Ovary (tissue), 9 donors: Measurements from ENCODE around the gene PTH. TPM values are rescaled to one million over a fixed set of nuclear protein-coding genes. Genes with fewer than 3 reads are reported as not detected.

ENCODE experiments used
- DNase-seq, 5 donors: peaks; one replicate each; pipeline ENCODE4 v3.0.0-alpha.2; 2019 to 2020
- H3K27ac ChIP-seq, 2 donors: fragments of 200-600 bp; one replicate each; pipeline versions ENCODE4 v1.5.1 to v1.8.0; 2019 to 2022
- H3K27me3 ChIP-seq: fragments of 200-600 bp; one replicate; pipeline ENCODE4 v1.8.0; 2022
- H3K36me3 ChIP-seq: fragments of 200-600 bp; sonication (generic); one replicate; pipeline ENCODE4 v1.5.1; 2019
- H3K4me1 ChIP-seq: one replicate; pipeline ENCODE4 v1.8.1; 2013; ENCODE audit warnings: mild to moderate bottlenecking, moderate library complexity; ENCODE audit not compliant: insufficient read depth
- H3K4me3 ChIP-seq: fragments of 200-600 bp; sonication (generic); one replicate; pipeline ENCODE4 v1.5.1; 2017
- H3K9me3 ChIP-seq, 2 donors: fragments of 200-600 bp in 1 of 2; sonication (generic) in 1 of 2; one replicate each; pipeline versions ENCODE4 v1.5.1 to v1.8.1; 2013 to 2019; ENCODE audit warnings: mild to moderate bottlenecking in 1 of 2, moderate library complexity in 1 of 2
- EP300 ChIP-seq: sonication (generic); formaldehyde crosslinking; IDR thresholded peaks from one replicate; pipeline ENCODE4 v1.6.1; 2017; ENCODE audit warnings: antibody characterized with exemption
- POLR2A ChIP-seq: fragments of 450-650 bp; IDR thresholded peaks from one replicate; pipeline ENCODE4 v1.6.1; 2017; ENCODE audit warnings: antibody characterized with exemption, mild to moderate bottlenecking, moderate library complexity
- WGBS, 3 donors: extraction: QIAGEN DNeasy Blood & Tissue Kit in 1 of 3; methylation state at CpG; one replicate each; pipeline versions ENCODE4 v1.1.5 to v1.1.7; 2013 to 2017; 5-methylcytosine and 5-hydroxymethylcytosine counted together
- intact Hi-C, 4 donors: fragments of 100-400 bp; cut with DNase I; formaldehyde crosslinking; loops; one replicate each; pipeline versions ENCODE4 v1.11.0 to v1.15.1; 2022 to 2023
- polyA plus RNA-seq, 2 donors: library from polyadenylated mRNA; stranded (reverse); fragments of 200-250 nt in 1 of 2; fragments of 350-450 nt in 1 of 2; fragmentation: Illumina TruSeq in 1 of 2; extraction: RNeasy Lipid Tissue Mini Kit (QIAGEN cat#74804) in 1 of 2; gene quantifications; one replicate each; pipeline ENCODE4 v1.2.3, GENCODE V29; 2013 to 2014
- total RNA-seq, 7 donors: library from RNA; depleted of rRNA in 2 of 7; stranded (reverse); fragments of >200 nt in 2 of 7; fragmentation: NEBNext Ultra II Directional in 3 of 7; extraction: Animal tissue kit (Norgen Biotek cat#: 25700) in 3 of 7; gene quantifications; one replicate each; pipeline versions ENCODE4 v1.1.0 to v1.2.4, GENCODE V29; 2016 to 2023
- TF ChIP-seq, protein P1 (sequence below), 3 donors: fragments of 450-650 bp in 2 of 3; fragments of 200-600 bp in 1 of 3; IDR thresholded peaks; one replicate each; pipeline versions ENCODE4 v1.5.1 to v1.8.0; 2016 to 2022; ENCODE audit warnings: antibody characterized with exemption in 3 of 3, mild to moderate bottlenecking in 1 of 3
- donor health status: DM: no; HTN: no; CAD: no; lungs with moderate emphysema.
- donor health status: DM: no; HTN: no; CAD: no.
- donor health status: Bipolar disorder and iron deficiency.
- donor health status: DM: yes; HTN: yes; CAD: no.
- donor health status: DM: no; HTN: no; CAD: no.
- donor health status: DM: yes; HTN: yes; CAD: no.

PTH gene
- total and polyA plus RNA-seq, 9 donors, result not detected

GRCh38 chr11:13475091-13475490 is 20.7 kb downstream of the PTH start:
- Histone ChIP-seq H3K4me1 (no peaks in the 10 kb centered on the region), H3K9me3 (no peaks in the 10 kb centered on the region), H3K27me3 (no peaks in the 10 kb centered on the region), H3K27ac (no peak overlapping the region), H3K36me3 (no peaks in the 10 kb centered on the region), H3K4me3 (no peak overlapping the region)
- no peak for TF ChIP-seq EP300
- TF ChIP-seq POLR2A, result no peak
- TF ChIP-seq, protein P1, sequence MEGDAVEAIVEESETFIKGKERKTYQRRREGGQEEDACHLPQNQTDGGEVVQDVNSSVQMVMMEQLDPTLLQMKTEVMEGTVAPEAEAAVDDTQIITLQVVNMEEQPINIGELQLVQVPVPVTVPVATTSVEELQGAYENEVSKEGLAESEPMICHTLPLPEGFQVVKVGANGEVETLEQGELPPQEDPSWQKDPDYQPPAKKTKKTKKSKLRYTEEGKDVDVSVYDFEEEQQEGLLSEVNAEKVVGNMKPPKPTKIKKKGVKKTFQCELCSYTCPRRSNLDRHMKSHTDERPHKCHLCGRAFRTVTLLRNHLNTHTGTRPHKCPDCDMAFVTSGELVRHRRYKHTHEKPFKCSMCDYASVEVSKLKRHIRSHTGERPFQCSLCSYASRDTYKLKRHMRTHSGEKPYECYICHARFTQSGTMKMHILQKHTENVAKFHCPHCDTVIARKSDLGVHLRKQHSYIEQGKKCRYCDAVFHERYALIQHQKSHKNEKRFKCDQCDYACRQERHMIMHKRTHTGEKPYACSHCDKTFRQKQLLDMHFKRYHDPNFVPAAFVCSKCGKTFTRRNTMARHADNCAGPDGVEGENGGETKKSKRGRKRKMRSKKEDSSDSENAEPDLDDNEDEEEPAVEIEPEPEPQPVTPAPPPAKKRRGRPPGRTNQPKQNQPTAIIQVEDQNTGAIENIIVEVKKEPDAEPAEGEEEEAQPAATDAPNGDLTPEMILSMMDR (IDR thresholded peaks at IDR 0.05), result no peak
- intact Hi-C loops, result no loop called here
- 69 to 77% (median 74%) methylated on average over 3 of the region's 3 CpGs for WGBS, 3 donors
- no peak for DNase-seq

DNA sequence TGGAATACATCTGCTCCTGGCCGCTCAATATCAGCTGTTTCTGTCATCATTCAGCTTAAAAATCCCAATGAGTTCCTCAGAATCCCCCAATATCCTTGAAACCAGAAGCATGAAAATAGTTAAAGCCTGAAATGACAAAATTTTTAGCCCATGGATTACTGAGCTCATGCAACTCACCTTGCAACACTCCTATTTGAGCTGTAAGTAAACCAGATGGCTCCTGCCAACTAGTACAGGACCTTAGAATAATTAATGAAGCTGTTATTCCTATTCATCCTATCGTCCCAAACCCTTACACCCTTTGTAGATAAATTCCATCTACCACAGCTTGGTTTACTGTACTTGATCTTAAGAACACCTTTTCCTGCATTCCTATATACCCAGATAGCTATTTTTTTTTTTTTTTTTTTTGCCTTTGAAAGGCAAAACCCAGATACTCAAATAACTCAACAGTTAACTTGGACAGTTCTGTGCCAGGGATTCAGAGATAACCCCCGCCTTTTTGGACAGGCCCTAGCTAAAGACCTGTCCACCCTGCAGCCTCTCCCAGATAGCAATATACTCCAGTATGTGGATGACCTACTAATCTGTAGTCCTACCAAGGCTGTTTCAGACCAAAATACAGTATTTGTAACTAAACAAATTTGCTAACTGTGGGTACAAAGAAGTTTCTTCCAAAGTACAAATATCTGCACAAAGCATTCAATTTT is 22.6 kb downstream of the PTH start:
- no peaks in the 10 kb centered on the region for H3K4me1 ChIP-seq
- H3K36me3 ChIP-seq, result no peaks in the 10 kb centered on the region
- H3K4me3 ChIP-seq, result no peak overlapping the region
- TF ChIP-seq EP300, result no peak
- 56 to 63% (median 58%) methylated on average over 3 of the region's 3 CpGs for WGBS, 3 donors
- intact Hi-C loops, result no loop called here
- DNase-seq, result no peak
- no peaks in the 10 kb centered on the region for H3K9me3 ChIP-seq
- H3K27ac ChIP-seq, result no peak overlapping the region
- H3K27me3 ChIP-seq, result no peaks in the 10 kb centered on the region

- TF ChIP-seq POLR2A (no peak), EP300 (no peak)
- TF ChIP-seq, protein P1 (IDR thresholded peaks at IDR 0.05), result no peak
- Histone ChIP-seq H3K36me3 (no peaks in the 10 kb centered on the region), H3K4me3 (no peak overlapping the region), H3K4me1 (no peaks in the 10 kb centered on the region), H3K27me3 (no peaks in the 10 kb centered on the region), H3K27ac (no peak overlapping the region), H3K9me3 (no peaks in the 10 kb centered on the region)
- DNase-seq, result no peak
- intact Hi-C loops, result no loop called here
- WGBS, 3 donors, result 30 to 36% (median 32%) methylated on average over 5 of the region's 5 CpGs
These were observed 27.0 kb downstream of the PTH start for GRCh38 chr11:13468750-13469149.

DNA sequence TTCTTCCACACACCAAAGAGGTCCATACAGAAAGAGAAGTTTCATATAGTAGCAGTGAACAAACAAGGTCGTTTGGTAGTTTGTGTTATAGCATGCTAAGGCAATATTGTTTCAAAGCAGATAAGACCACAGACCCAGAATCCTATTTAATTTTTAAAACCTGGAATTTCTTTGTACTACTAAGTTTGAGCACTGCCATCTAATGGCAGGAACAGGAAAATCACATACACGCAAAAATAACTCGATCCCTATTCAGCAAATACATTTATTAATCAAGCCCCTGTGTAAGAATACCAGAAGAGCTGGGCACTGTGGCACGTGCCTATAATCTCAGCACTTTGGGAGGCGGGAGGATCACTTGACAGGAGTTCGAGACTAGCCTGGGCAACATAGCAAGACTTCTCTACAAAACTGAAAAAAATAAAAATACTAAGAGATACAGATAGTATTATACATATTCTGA is 29.9 kb downstream of the PTH start:
- H3K36me3 ChIP-seq, result no peaks in the 10 kb centered on the region
- no peak overlapping the region for H3K27ac ChIP-seq
- no peaks in the 10 kb centered on the region for H3K9me3 ChIP-seq
- TF ChIP-seq EP300, result no peak
- TF ChIP-seq, protein P1 (IDR thresholded peaks at IDR 0.05), result peak in 2 of 3 donors; percentile 12 to 38
- no peak for TF ChIP-seq POLR2A
- no peaks in the 10 kb centered on the region for H3K4me1 ChIP-seq
- intact Hi-C loops, result no loop called here
- no peaks in the 10 kb centered on the region for H3K27me3 ChIP-seq
- WGBS, 3 donors, result 3 to 8% (median 4%) methylated on average over 6 of the region's 6 CpGs
- no peak for DNase-seq
- no peak overlapping the region for H3K4me3 ChIP-seq

- no peak for TF ChIP-seq POLR2A
- TF ChIP-seq, protein P1 (IDR thresholded peaks at IDR 0.05), result no peak
- TF ChIP-seq EP300, result no peak
- peak overlapping the region in 1 of 2 donors; percentile 69 for H3K27ac ChIP-seq
- no peak for DNase-seq
- H3K9me3 ChIP-seq, result no peaks in the 10 kb centered on the region
- no peaks in the 10 kb centered on the region for H3K27me3 ChIP-seq
- H3K4me1 ChIP-seq, result no peaks in the 10 kb centered on the region
- H3K4me3 ChIP-seq, result peak overlapping the region; percentile 90
- H3K36me3 ChIP-seq, result no peaks in the 10 kb centered on the region
- intact Hi-C loops, result no loop called here
- 27 to 32% (median 28%) methylated on average over 12 of the region's 12 CpGs for WGBS, 3 donors
These were observed 32.0 kb downstream of the PTH start for GRCh38 chr11:13463779-13464290.
